NCI-H510A (cell line): Measurements from ENCODE around the gene MTMR2.
A peak's percentile ranks its signal among the peaks of the same experiment; 100 is the strongest.

ENCODE experiments used
- DNase-seq: peaks from one replicate; lab custom pipeline; 2025; lab: John Stamatoyannopoulos, UW

MTMR2 gene

GRCh38 chr11:95918056-95918455, 5.9 kb downstream of the MTMR2 start:
- DNase-seq: no peak

DNA sequence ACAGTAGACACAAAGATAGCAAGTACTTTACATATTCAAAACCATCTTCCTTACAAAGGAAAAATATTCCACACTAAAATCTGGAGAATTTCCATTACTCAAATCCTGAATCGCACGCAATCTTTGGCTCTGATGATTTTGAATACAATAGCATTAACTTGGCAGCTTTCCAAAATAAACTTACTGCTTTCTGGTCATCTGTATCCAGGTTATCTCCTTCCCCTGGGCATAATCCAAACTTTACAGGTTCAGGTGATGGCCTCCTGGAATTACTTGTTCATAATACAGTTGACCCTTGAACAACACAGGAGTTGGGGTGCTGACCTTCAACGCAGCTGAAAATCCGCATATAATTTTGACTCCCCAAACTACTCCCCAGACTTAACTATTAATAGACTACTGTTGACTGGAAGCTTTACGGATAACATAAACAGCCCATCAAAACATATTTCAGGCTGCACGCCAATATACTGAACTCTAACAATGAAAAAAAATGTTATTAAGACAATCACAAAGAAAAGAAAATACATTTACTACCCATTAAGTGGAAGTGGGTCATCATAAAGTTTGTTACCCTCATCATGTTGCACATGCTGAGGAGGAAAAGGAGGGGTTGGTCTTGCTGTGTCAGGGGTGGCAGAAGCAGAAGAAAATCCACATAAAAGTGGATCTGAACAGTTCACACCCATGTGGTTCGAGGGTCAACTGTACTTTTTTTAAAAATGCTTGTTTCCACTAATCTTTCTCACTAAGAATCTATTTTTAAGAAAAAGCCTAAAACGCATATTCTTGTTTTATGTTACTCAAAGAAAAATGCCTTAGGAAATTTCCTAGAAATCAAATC, 6.5 kb downstream of the MTMR2 start:
- DNase-seq: peak; percentile 12

DNA sequence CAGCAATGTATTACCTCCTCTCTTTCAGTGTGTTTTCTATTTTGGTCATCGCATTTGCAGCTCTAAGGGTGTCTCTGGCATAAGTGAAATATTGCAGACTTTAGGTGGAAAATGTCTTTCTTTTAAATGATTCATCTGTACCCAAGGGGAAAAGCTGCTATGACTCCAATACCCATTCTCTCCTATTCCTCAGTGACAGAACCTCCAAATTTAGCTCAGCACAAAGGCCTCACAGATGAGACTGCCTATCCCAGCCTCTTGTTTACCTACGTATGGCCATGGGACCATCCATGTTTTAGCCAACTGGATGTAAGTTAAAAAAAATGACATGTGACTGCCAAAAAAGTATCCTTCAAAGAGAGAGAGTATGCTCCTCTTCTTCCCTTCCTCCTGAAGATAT, 7.9 kb downstream of the MTMR2 start:
- DNase-seq: no peak

- no peak for DNase-seq
Measured at GRCh38 chr11:95915051-95915450, 8.9 kb downstream of the MTMR2 start.

GRCh38 chr11:95913830-95914615, 9.9 kb downstream of the MTMR2 start:
- no peak for DNase-seq

- DNase-seq: no peak
Measured at GRCh38 chr11:95912902-95913560, 10.9 kb downstream of the MTMR2 start.

DNA sequence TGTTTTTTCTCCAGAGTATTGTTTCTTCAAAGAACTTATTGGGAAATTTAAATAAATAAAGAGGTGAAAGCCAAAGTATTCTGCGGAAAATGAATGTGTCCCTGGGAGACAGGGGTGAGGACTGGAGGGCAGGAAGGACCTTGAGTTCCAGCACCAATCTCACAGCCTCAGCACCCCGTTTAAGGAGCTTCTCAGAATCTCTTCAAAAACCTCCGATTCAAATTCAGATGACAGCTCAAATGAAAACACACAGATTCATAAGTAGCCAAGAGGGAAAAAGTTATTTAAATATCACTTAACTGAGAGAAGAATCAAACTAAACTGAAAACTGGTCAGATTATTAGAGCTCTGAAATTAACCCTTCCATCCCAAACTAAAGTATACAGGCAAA, 12.5 kb downstream of the MTMR2 start:
- no peak for DNase-seq

DNA sequence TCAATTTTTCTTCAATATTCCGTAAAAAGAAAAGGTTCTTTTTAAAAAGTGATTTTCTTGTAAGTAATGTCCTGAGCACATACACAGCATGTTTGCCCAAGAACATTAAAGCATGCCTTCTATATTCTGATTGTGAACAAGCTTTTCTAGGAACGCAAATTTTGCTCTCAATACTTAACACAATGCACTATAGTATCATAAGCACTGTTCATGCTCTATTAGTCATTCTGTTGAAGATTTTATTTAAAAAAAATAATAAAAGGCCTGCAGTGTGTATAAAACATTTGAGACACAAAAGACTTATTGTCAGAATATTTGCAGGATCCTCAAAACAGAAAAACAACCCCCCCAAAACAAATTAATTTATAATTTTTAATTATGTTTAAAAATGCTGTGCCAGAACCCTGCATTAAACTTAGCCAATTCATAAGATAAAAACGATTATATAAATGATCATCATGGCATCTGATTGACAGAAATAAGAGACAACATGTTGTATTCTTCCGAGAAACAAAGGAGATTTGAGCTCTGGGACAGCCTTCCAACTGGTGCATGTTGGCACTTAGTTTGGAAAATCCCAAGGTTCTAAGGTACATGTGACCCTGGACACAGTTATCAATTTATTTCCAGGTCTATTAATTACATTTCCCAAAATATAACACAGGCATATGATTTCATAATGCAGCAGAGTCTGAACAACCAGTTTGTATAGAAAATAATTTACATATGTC, 13.1 kb downstream of the MTMR2 start:
- no peak for DNase-seq

- DNase-seq: no peak
Measured at GRCh38 chr11:95908826-95909225, 15.1 kb downstream of the MTMR2 start.

DNA sequence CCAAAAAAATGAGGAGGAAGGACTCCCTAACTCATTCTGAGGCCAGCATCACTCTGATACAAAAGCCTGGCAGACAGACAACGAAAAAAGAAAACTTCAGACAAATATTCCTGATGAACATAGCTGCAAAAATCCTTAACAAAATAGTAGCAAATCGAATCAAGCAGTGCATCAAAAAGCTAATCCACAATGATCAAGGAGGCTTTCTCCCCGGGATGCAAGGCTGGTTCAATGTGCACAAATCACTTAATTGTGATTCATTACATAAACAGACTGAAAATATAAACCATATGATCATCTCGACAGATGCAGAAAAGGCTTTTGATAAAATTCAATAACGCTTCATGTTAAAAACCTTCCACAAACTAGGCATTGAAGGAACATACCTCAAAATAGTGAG, 16.4 kb downstream of the MTMR2 start:
- no peak for DNase-seq

- no peak for DNase-seq
Measured at GRCh38 chr11:95904009-95904650, 19.8 kb downstream of the MTMR2 start.

DNA sequence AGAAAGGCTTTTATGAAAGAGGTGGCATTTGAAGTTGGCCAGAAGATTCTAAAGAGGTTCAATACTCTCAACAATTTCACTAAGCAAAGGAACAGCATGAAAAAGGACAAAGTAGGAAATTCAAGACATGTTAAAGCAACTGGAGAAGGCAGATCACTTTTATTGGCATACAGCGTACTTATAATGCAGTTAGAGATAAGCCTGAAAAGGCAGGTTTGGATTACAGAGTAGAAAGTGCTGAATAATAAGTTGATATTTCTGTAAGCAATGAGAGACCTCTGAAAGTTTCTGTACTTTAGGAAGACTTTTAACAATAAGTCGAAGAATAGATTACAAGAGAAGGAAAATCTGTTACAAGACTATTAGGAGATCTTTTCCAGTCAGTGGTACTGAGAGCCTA, 25.1 kb downstream of the MTMR2 start:
- no peak for DNase-seq

- DNase-seq: no peak
Measured at GRCh38 chr11:95897731-95898130, 26.2 kb downstream of the MTMR2 start.

- DNase-seq: no peak
Measured at GRCh38 chr11:95895815-95896214, 28.1 kb downstream of the MTMR2 start.

- DNase-seq: no peak
Measured at GRCh38 chr11:95892892-95893570, 30.9 kb downstream of the MTMR2 start.

DNA sequence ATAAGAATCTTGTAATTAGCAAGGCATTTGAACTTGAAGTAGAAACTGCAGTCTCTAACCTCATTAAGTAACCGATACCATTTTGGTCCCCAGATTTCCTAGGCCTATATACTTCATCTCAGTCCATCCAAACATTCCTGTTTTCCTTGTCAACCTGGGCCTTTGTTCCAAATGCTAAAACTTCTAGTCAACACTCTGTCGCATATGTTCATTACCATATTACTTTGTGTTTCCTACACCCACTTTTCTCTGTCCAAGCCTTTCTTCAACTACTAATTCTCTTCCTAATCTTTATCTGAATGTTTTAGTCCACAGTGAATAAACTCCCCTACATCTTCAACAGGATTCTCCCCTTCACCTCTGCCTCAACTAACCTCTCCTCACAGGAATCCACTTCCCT, 31.4 kb downstream of the MTMR2 start:
- DNase-seq: no peak

- DNase-seq: no peak
Measured at GRCh38 chr11:95891423-95892170, 32.3 kb downstream of the MTMR2 start.

DNA sequence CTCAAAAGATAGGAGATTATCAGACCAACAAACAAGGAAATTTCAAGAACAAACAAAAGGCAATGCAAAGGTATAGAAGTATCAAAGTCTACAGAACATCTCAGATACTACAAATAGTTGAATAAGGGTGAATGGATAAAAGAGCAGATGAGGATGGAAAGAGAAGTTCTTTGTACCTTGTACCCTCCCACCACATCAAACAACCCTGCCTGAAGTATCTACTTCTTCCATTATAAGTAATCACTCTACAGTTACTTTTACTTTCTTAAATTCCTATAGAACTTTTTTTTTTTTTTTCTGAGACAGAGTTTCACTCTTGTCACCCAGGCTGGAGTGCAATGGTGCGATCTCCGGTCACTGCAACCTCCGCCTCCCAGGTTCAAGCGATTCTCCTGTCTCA, 35.1 kb downstream of the MTMR2 start:
- DNase-seq: no peak

DNA sequence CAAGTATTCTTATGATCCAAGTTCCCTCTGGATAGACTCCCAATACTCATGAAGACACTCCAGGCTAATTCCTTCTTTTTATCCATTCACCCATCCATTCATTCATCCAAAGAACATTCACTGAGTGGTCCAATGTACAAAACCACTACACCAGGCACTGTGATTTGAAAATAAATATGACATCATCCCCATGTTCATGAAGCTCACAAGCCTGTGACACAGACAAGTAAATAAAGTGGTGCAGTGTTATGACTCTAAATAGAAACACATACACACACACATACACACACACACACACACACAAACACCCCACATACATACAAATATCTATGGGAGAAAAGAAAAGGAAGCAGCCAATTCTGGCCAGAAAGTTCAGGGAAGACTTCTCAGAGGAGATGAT, 35.5 kb downstream of the MTMR2 start:
- DNase-seq: no peak

DNA sequence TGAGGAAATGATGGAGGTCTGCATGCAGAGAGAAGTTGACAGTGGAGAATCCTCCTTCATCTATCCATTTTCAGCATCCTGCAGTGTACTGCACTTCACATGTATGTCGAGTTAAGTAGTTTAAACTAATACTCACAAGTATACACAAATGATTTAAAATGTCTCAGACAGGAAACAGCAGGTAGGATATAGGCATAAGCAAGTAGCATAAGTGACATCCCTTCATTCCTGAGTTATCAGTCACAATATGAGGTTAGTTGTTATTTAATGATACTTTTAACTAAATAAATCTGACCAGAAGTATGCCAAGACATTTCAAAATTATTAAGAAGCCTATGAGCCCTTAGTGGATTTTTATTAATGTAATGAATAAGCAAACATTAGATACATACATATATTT, 37.4 kb downstream of the MTMR2 start:
- no peak for DNase-seq
